Measurements from ENCODE around the gene DOCK3. TPM values are rescaled to one million over a fixed set of nuclear protein-coding genes. Genes with fewer than 3 reads are reported as not detected.
"Not testable (repeated sequence)": the region's sequence is repeated elsewhere in the genome, so short reads cannot be mapped to it uniquely, and the experiment has no call there.

The DOCK3 gene
- total and polyA plus RNA-seq, 3 donors from 2014 or later: 8.4 to 11.7 (median 11.2) TPM

GRCh38 chr3:50819882-50820281 lies 145.2 kb downstream of the DOCK3 start:
- intact Hi-C loops (cut with DNase I; ENCODE audit: low total_unique reads): no loop called here
- no peak overlapping the region for H3K4me3 ChIP-seq
- H3K4me1 ChIP-seq: no peaks in the 10 kb centered on the region
- H3K36me3 ChIP-seq (ENCODE audit: low read depth, missing control alignments): no peaks in the 10 kb centered on the region
- 94 to 95% methylated on average over 5 of the region's 5 CpGs for WGBS, 2 donors
- TF ChIP-seq, protein P1, sequence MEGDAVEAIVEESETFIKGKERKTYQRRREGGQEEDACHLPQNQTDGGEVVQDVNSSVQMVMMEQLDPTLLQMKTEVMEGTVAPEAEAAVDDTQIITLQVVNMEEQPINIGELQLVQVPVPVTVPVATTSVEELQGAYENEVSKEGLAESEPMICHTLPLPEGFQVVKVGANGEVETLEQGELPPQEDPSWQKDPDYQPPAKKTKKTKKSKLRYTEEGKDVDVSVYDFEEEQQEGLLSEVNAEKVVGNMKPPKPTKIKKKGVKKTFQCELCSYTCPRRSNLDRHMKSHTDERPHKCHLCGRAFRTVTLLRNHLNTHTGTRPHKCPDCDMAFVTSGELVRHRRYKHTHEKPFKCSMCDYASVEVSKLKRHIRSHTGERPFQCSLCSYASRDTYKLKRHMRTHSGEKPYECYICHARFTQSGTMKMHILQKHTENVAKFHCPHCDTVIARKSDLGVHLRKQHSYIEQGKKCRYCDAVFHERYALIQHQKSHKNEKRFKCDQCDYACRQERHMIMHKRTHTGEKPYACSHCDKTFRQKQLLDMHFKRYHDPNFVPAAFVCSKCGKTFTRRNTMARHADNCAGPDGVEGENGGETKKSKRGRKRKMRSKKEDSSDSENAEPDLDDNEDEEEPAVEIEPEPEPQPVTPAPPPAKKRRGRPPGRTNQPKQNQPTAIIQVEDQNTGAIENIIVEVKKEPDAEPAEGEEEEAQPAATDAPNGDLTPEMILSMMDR (IDR thresholded peaks at IDR 0.05): no peak
- TF ChIP-seq POLR2A (IDR thresholded peaks at IDR 0.05): no peak
- H3K27ac ChIP-seq: no peak overlapping the region
- no peaks in the 10 kb centered on the region for H3K9me3 ChIP-seq
- no peaks in the 10 kb centered on the region for H3K27me3 ChIP-seq
- no peak for DNase-seq

DNA sequence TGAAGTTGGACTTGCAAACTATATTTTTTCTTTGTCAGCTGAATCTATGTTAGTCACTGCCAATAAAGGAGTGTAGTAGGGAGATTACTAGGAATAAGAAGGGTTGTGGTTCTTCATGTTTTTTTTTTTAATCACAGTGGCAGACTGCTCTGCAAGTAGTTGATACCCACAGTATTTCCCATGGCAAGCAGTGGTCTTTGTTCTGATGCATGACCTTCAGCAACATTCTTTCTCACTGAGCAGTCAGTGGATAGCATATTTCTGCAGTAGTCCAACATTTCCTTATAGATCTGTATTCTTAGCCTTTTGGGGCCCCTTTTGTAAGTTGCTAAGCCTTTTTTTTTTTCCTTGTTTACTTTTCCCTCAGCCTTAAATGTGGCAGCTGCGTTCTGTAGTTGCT lies 151.1 kb downstream of the DOCK3 start:
- H3K9me3 ChIP-seq: no peaks in the 10 kb centered on the region
- no peaks in the 10 kb centered on the region for H3K36me3 ChIP-seq (ENCODE audit: low read depth, missing control alignments)
- intact Hi-C loops (cut with DNase I; ENCODE audit: low total_unique reads): no loop called here
- H3K4me1 ChIP-seq: no peaks in the 10 kb centered on the region
- H3K27ac ChIP-seq: no peak overlapping the region
- no peak for DNase-seq
- no peaks in the 10 kb centered on the region for H3K27me3 ChIP-seq
- no peak overlapping the region for H3K4me3 ChIP-seq
- TF ChIP-seq POLR2A (IDR thresholded peaks at IDR 0.05): no peak
- TF ChIP-seq, protein P1 (IDR thresholded peaks at IDR 0.05): no peak
- WGBS, 2 donors: 78 to 88% methylated on average over 1 of the region's 1 CpG

DNA sequence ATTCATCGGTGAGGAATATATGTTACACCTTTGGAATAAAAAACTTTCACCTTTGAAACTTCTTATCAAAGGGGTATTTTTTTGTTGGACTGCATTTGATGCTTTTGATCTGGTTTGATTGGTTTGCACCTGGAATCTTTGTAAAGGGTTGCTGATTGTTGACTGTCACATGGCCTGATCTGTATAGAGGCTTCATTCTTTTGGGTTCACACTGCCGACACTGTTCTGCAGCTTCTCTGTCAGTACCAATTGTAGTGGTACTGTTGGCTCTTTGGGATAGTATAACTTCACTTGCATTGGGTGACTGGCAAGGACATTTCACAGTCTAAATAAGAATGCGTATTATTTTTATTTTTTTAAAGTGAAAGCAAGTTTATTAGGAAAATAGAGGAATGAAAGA lies 155.7 kb downstream of the DOCK3 start:
- 92 to 96% methylated on average over 3 of the region's 3 CpGs for WGBS, 2 donors
- Histone ChIP-seq H3K36me3 (ENCODE audit: low read depth, missing control alignments) (no peaks in the 10 kb centered on the region), H3K27ac (no peak overlapping the region), H3K4me3 (no peak overlapping the region), H3K27me3 (no peaks in the 10 kb centered on the region), H3K4me1 (no peaks in the 10 kb centered on the region), H3K9me3 (no peaks in the 10 kb centered on the region)
- no peak for TF ChIP-seq POLR2A (IDR thresholded peaks at IDR 0.05)
- TF ChIP-seq, protein P1 (IDR thresholded peaks at IDR 0.05): no peak
- intact Hi-C loops (cut with DNase I; ENCODE audit: low total_unique reads): no loop called here
- no peak for DNase-seq

DNA sequence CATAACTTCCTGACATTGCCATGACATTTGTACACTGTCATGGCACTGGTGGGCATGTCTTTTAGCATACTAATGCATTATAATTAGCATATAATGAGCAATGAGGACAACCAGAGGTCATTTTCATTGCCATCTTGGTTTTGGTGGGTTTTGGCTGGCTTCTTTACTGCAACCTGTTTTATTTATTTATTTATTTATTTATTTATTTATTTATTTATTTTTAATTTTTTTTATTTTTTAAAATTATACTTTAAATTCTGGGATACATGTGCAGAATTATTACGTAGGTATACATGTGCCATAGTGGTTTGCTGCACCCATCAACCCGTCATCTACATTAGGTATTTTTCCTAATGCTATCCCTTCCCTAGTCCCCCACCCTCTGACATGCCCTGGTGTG lies 156.3 kb downstream of the DOCK3 start:
- H3K4me3 ChIP-seq; H3K9me3 ChIP-seq; H3K4me1 ChIP-seq; H3K27ac ChIP-seq; H3K27me3 ChIP-seq; DNase-seq; intact Hi-C loops (cut with DNase I; ENCODE audit: low total_unique reads); H3K36me3 ChIP-seq (ENCODE audit: low read depth, missing control alignments): not testable (repeated sequence)
- 90 to 98% methylated on average over 2 of the region's 2 CpGs for WGBS, 2 donors

DNA sequence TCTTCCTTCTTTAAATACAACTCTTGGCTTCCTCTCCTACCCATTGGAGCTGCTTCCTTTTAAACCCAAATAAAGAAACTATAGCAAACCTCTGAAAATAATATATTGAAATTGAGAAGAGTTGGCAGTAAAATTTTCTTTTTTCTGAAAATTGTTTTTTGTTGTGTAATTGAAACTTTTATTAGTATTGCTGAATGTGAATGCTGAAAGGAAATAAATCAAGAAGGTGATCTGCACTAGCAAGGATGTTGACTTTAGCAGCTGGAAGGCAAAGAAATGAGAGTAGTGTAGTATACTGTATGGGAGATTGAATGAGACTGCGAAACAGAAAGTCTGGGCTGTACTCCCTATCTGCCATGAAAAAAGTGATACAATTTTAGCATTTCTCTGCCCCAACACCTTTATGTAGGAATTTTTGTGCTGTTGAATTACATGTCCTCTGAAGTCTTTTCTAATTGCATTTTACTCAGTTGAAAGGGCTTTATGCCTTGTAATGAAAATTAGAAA lies 166.3 kb downstream of the DOCK3 start:
- intact Hi-C loops (cut with DNase I; ENCODE audit: low total_unique reads): no loop called here
- Histone ChIP-seq H3K4me1 (no peaks in the 10 kb centered on the region), H3K27ac (no peak overlapping the region), H3K4me3 (no peak overlapping the region), H3K27me3 (no peaks in the 10 kb centered on the region), H3K36me3 (ENCODE audit: low read depth, missing control alignments) (no peaks in the 10 kb centered on the region), H3K9me3 (no peaks in the 10 kb centered on the region)
- 27 to 91% methylated on average over 1 of the region's 1 CpG for WGBS, 2 donors
- no peak for DNase-seq
- no peak for TF ChIP-seq POLR2A (IDR thresholded peaks at IDR 0.05)
- TF ChIP-seq, protein P1 (IDR thresholded peaks at IDR 0.05): no peak
